Fibroblast of peridontal ligament (primary cell): ENCODE data around the gene POLE2.
"Not testable (repeated sequence)": the region's sequence is repeated elsewhere in the genome, so short reads cannot be mapped to it uniquely, and the experiment has no call there.

Source experiments
- DNase-seq: peaks from one replicate; pipeline ENCODE4 v3.0.0-alpha.2; 2010; ENCODE audit errors: extremely low read depth

POLE2 gene

DNA sequence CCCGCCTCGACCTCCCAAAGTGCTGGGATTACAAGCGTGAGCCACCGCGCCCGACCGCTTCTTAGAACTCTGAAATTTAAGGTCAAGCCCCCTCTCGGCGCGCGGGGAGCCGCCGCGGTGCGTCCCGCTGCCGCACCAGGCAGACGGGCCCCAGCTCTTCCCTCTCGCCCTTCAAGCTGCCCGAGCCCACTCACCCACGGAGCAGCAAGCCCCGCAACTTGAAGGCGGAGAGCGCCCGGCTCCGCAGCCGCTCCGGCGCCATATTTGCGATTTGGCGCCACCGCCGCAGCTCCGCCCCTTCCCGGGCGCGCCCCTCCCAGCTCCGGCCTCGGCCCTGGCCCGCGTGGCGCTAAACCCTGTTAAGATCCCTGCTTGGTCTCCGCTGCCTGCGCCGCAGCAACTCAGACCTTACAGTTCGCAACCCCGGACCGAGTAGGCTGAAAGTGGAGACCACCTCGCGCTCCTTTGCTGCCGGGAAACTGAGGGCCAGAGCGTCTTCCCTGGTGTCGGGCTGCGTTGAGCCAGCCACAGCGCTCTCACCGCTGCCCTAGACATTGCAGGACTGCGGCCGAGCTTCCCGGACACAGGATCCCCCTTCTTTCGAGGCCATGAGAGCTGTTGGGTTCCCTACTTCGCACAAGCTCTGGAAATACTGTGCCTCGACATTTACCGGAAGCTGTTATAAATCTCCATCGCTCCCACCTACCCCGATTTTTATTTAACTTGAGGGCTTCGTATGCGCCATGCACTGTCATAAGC lies at the start of gene POLE2:
Gene POLE2, minus strand, starts transcription at position 273 of the 759 bp plus-strand sequence. Its CDS starts 11 bp downstream, at position 262.
- peak; percentile 58 for DNase-seq

DNA sequence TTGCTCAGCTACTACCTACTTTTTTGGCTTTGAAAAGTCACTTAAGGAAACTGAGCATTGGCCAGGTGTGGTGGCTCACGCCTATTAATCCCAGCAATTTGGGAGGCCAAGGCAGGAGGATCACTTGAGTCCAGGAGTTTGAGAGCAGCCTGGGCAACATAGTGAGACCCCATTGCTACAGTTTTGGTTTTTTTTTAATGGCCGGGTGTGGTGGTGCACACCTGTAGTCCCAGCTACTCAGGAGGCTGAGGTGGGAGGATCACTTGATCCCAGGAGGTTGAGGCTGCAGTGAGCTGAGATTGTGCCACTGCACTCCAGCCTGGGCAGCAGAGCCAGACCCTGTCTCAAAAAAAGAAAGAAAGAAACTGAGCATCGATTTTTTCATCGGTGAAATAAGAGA lies 47.7 kb upstream of the POLE2 start:
- not testable (repeated sequence) for DNase-seq

DNA sequence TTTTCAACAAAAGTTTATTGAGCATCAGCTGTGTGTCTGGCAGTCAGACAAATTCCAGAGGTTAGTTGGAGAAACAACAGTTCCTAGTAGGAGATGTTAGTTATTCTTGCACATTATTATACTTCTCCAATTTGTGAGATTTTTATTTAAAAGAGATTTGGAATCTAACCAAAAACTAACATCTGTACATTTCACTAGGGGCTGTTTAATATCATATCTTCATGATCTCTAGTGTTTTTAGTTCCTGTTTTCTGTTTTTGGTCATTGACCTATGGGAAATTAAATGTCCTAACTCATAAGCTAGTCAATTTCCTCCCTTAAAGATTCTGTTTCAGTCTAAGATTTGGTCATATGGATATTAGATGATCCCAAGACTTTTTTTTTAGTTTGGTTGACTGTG lies 45.8 kb upstream of the POLE2 start:
- DNase-seq, result no peak

DNA sequence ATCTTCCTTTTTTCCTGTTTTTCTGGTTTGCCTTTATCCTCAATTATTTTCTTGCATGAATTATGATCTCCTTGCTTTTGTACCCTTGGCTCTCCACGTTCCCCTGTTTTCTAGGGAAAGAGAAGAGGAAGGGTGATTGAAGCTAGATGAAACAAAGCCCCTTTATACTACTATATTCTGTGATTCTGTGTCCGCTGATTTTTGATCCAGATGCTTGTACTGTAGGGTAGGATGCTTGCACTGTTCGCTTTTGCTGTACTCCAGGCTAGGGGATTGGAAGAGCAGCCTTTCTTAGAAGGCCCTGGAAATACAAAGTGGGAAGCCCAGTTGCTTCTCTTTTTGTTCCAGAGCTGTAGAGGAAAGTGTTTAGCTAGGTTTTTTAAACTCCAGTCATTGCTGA lies 44.9 kb upstream of the POLE2 start:
- DNase-seq, result no peak

- no peak for DNase-seq
Observed at GRCh38 chr14:49727171-49727570, 39.2 kb upstream of the POLE2 start.

DNA sequence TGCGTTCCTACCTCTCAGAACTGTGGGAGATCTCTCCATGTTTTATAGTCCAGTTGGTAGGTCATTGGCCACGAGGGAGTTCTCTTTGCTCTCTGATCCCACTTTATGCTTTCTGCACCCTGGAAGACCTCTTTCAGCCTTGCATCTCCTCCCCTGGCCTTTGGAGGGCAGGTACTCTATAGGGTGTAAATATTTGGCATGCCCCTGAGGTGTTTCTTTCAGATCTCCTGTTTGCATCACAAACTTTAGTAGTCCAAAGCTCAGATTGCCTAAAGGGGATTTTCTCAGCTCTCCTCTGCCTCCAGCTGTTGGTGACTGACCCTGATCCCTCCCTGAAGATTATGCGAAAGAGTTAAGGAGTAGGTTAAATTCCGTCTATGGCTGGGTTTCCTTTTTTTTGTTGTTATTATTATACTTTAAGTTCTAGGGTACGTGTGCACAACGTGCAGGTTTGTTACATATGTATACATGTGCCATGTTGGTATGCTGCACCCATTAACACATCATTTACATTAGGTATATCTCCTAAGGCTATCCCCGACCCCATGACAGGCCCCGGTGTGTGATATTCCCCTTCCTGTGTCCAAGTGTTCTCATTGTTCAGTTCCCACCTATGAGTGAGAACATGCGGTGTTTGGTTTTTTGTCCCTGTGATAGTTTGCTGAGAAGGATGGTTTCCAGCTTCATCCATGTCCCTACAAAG lies 33.9 kb upstream of the POLE2 start:
- DNase-seq, result not testable (repeated sequence)

- no peak for DNase-seq
Observed at GRCh38 chr14:49720744-49721143, 32.7 kb upstream of the POLE2 start.

DNA sequence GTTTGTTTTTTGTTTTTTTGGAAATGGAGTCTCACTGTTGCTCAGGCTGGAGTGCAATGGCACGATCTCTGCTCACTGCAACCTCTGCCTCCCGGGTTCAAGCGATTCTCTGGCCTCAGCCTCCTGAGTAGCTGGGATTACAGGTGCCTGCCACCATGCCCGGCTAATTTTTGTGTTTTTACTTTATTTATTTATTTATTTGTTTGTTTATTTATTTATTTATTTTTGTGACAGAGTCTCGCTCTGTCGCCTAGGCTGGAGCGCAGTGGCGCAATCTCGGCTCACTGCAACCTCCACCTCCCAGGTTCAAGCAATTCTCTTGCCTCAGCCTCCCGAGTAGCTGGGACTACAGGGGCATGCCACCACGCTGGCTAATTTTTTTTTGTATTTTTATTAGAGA lies 23.0 kb upstream of the POLE2 start:
- not testable (repeated sequence) for DNase-seq

DNA sequence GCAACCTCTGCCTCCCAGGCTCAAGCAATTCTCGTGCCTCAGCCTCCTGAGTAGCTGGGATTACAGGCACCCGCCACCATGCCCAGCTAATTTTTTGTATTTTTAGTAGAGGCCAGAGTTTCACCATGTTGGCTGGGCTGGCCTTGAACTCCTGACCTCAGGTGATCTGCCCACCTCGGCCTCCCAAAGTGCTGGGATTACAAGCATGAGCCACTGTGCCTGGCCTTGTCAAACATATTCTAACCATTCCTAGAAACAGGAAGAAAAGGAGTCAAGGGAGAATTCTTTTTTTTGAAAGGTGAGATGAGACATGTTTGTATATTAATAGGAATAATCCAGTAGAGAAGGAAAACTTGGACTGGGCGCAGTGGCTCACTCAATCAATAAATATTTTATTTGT lies 16.5 kb upstream of the POLE2 start:
- not testable (repeated sequence) for DNase-seq

DNA sequence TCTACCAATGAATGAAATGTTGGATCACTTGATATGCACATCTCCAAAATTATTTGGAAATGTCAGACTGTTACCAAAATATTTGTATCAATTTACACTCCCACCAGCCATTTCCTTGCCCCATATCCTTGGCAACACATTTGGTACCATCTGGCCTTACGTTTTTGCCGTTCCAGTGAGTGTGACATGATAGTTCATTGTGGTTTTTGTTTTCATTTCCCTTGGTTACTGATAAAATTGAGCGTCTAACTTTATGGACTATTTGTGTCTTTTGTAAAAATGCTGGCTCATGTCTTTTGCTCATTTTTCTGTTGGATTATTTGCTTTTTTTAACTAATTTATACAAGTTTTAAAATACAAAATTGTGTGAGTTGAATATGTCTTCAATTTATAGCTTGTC lies 16.0 kb upstream of the POLE2 start:
- DNase-seq, result peak; percentile 83

- no peak for DNase-seq
Observed at GRCh38 chr14:49702725-49703124, 14.7 kb upstream of the POLE2 start.

DNA sequence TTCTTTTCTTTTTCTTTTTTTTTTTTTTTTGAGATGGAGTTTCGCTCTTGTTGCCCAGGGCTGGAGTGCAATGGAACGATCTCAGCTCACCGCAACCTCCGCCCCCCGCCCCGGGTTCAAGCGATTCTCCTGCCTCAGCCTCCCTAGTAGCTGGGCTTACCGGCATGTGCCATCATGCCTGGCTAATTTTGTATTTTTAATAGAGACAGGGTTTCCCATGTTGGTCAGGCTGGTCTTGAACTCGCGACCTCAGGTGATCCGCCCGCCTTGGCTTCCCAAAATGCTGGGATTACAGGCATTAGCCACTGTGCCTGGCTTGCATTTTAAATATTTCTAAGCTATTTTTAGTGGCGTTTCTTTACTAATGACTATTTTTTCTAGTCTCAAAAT lies 5.7 kb upstream of the POLE2 start:
- DNase-seq, result not testable (repeated sequence)

DNA sequence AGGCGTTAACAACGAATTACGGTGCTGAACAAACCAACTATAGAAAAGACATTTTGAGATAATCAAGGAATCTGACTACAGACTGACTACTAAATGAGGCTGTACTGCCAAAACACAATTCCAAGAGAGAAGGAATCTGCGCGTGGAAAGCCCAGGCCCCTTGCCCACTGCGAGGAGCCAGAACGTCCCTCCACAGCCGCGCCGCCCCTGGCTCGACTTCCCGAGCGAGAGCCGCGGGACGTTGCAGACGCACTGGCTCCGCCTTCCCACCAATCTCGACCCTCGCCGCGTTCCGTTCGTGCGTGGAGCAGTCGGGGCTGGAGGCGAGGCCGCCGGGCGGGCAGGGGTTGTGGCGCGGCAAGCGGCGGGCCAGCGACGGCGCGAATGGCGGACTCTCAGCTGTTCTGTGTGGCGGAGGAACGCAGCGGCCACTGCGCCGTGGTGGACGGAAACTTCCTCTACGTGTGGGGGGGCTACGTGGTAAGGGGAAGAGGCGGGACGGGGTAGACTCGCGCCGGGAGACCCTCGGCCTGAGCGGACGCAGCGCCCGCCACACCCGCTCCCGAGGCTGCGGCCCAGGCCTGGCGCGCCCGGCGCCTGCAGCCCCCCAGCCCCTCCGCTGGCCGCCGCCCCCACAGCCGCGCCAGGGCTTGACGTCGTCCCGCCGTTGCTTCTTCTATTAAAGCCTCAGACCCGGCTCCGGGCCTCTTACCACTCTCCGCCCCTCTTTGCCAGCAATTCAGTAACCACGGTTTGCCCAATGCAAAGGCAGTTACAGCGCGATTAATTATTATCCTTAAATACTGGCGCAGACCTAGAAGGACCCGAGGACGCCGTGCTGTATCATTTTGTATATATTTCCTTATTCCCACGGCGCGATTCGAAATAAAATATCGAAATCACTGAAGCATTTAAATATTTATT lies 5.1 kb upstream of the POLE2 start, which contains the start of gene KLHDC1:
Gene KLHDC1, plus strand, starts transcription at position 310 of the 924 bp plus-strand sequence. Its CDS starts 75 bp downstream, at position 385.
- peak; percentile 73 for DNase-seq

DNA sequence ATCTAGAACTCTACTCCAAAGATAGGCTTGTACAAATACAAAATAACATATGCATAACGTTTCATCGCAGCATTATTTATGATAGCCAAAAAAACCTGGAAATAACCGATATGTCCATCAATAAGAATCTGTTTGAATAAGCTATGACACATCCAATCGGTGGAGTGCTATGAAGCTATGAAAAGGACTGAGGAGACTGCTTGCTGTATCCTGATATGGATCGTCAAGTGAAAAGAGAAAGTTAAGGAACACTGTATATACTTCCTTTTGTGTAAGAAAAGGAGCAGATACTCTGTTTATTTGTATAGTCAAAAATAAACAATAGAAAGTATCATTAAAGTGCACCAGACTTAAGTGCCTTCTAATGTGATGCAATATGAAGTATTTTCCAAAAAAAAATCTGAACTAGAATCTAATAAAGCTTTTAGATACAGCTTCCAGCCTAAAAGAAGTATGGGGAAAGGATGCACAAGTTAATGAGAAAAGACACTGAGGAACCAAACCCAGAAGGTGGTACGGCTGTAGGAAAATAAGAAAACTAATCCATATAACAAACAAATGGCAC lies 4.3 kb upstream of the POLE2 start:
- no peak for DNase-seq

DNA sequence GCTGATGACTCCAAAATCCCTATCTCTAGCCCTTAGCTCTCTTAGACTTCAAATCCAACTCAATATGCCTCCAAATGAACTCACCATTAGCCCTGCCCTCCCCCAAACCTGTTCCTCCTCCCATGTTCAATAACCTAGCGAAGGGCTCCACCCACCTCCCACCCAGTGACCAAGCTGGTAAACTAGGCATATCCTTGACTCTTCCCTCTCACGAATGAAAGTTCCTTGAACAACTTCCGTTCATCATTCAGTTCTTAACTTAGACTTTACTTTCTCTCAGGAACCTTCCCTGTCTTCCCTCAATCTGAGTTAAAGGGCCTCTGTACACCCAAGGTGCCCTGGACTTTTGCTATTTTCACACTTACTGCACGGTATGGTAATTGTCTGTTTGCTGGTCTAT lies 3.0 kb upstream of the POLE2 start:
- DNase-seq, result no peak

DNA sequence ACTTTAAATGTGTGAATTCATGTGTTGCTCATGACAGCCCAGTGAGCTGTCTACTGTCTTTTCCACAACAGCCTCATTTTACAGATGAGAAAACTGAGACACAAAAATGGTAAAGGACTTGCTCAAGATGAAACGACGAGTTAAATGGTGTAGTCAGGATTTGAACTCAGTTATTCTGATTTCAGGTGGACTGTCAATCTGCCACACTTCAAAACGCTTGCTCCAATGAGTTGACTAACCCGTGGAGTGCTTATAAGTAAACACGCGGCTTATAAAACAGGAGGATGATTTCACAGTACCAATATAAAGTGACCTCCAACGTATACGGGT lies 652 bp upstream of the POLE2 start:
- no peak for DNase-seq

- DNase-seq, result no peak
Observed at GRCh38 chr14:49686425-49686824, 1.6 kb downstream of the POLE2 start.

GRCh38 chr14:49679271-49679670 lies 8.7 kb downstream of the POLE2 start:
- DNase-seq, result peak; percentile 10

- DNase-seq, result no peak
Observed at GRCh38 chr14:49677643-49678042, 10.4 kb downstream of the POLE2 start.

- no peak for DNase-seq
Observed at GRCh38 chr14:49673586-49673985, 14.4 kb downstream of the POLE2 start.

- no peak for DNase-seq
Observed at GRCh38 chr14:49670475-49670874, 17.5 kb downstream of the POLE2 start.
